Measurements from ENCODE around the gene DDB1. TPM values are rescaled to one million over a fixed set of nuclear protein-coding genes. Genes with fewer than 3 reads are reported as not detected.

DDB1 gene
- total and polyA plus RNA-seq, 7 experiments from 2014 or later: 113 to 213 (median 157) TPM

GRCh38 chr11:61358566-61358965, 25.7 kb upstream of the DDB1 start:
- Mint-ChIP-seq H3K27me3 (no peaks in the 10 kb centered on the region), H3K4me1 (peaks cover 28 to 54% (median 37%) of the 10 kb centered on the region in 7 donors), H3K27ac (peak overlapping the region in 1 of 9 donors; percentile 40), H3K36me3 (peaks cover under 1 to 8% (median 5%) of the 10 kb centered on the region in 5 donors), H3K4me3 (no peak overlapping the region), H3K9me3 (no peaks in the 10 kb centered on the region)
- no peak overlapping the region for H3K27ac ChIP-seq (ENCODE audit: low read depth, low read length)
- ATAC-seq (no peak), DNase-seq (no peak)
- POLR2A ChIA-PET: interaction anchor here (1.1 kb wide), 1 partner anchor 22 kb away, joined by 3 read pairs; no protein-coding TSS in a partner anchor
- H3K9me3 ChIP-seq (ENCODE audit: control insufficient read depth in 2 of 3, low read length in 3 of 3): no peaks in the 10 kb centered on the region
- no peaks in the 10 kb centered on the region for H3K27me3 ChIP-seq (ENCODE audit: control insufficient read depth in 2 of 2, insufficient read depth in 2 of 2, low read length in 2 of 2)
- H3K4me1 ChIP-seq (ENCODE audit: control insufficient read depth in 2 of 2, insufficient read depth in 2 of 2, low read length in 2 of 2): peaks cover 14 to 19% of the 10 kb centered on the region in 2 donors
- CTCF ChIA-PET: interaction anchor here (2.7 kb wide), 1 partner anchor 22 kb away, joined by 10 read pairs; no protein-coding TSS in a partner anchor
- H3K36me3 ChIP-seq (ENCODE audit: control insufficient read depth in 2 of 3, insufficient read depth in 3 of 3, low read length in 3 of 3): peaks cover 0 to 11% (median 1%) of the 10 kb centered on the region in 3 experiments
- no peak overlapping the region for H3K4me3 ChIP-seq (ENCODE audit: low read length)
- intact Hi-C loops (cut with micrococcal nuclease): no loop called here

- DNase-seq (no peak), ATAC-seq (no peak)
- H3K36me3 Mint-ChIP-seq: peaks cover 4 to 15% (median 6%) of the 10 kb centered on the region in 5 donors
- H3K9me3 ChIP-seq (ENCODE audit: control insufficient read depth in 2 of 3, low read length in 3 of 3): no peaks in the 10 kb centered on the region
- peak overlapping the region in 4 of 9 donors; percentile 26 to 62 (median 51) for H3K27ac Mint-ChIP-seq
- ChIA-PET POLR2A (interaction anchor here (1.0 to 1.5 kb wide), 4 partner anchors 20 to 27 kb away, joined by 3 to 4 read pairs (median 3); no protein-coding TSS in a partner anchor), CTCF (interaction anchor here (2.7 kb wide), 1 partner anchor 22 kb away, joined by 10 read pairs; no protein-coding TSS in a partner anchor)
- H3K4me3 Mint-ChIP-seq: peak overlapping the region in 3 of 10 donors; percentile 9 to 59 (median 16)
- H3K27me3 Mint-ChIP-seq: no peaks in the 10 kb centered on the region
- H3K36me3 ChIP-seq (ENCODE audit: control insufficient read depth in 2 of 3, insufficient read depth in 3 of 3, low read length in 3 of 3): peaks cover 6 to 18% (median 8%) of the 10 kb centered on the region in 3 experiments
- H3K4me1 ChIP-seq (ENCODE audit: control insufficient read depth in 2 of 2, insufficient read depth in 2 of 2, low read length in 2 of 2): peaks cover 8 to 13% of the 10 kb centered on the region in 2 donors
- no peak overlapping the region for H3K27ac ChIP-seq (ENCODE audit: low read depth, low read length)
- no peaks in the 10 kb centered on the region for H3K9me3 Mint-ChIP-seq
- intact Hi-C loops (cut with micrococcal nuclease): no loop called here
- no peaks in the 10 kb centered on the region for H3K27me3 ChIP-seq (ENCODE audit: control insufficient read depth in 2 of 2, insufficient read depth in 2 of 2, low read length in 2 of 2)
- H3K4me1 Mint-ChIP-seq: peaks cover 25 to 47% (median 32%) of the 10 kb centered on the region in 7 donors
- no peak overlapping the region for H3K4me3 ChIP-seq (ENCODE audit: low read length)
These were observed 25.0 kb upstream of the DDB1 start for GRCh38 chr11:61357894-61358239.

- H3K36me3 Mint-ChIP-seq: peaks cover 5 to 18% (median 8%) of the 10 kb centered on the region in 5 donors
- DNase-seq (no peak), ATAC-seq (peak; percentile 21)
- no peaks in the 10 kb centered on the region for H3K27me3 ChIP-seq (ENCODE audit: control insufficient read depth in 2 of 2, insufficient read depth in 2 of 2, low read length in 2 of 2)
- intact Hi-C loops (cut with micrococcal nuclease): no loop called here
- H3K9me3 ChIP-seq (ENCODE audit: control insufficient read depth in 2 of 3, low read length in 3 of 3): no peaks in the 10 kb centered on the region
- no peaks in the 10 kb centered on the region for H3K9me3 Mint-ChIP-seq
- peak overlapping the region in 2 of 10 donors; percentile 16 to 59 for H3K4me3 Mint-ChIP-seq
- H3K27ac ChIP-seq (ENCODE audit: low read depth, low read length): no peak overlapping the region
- H3K4me3 ChIP-seq (ENCODE audit: low read length): no peak overlapping the region
- peaks cover 20 to 42% (median 28%) of the 10 kb centered on the region in 7 donors for H3K4me1 Mint-ChIP-seq
- ChIA-PET CTCF (interaction anchor here (0.7 to 2.7 kb wide), 2 partner anchors 21 to 91 kb away, joined by 4 to 10 read pairs; no protein-coding TSS in a partner anchor), POLR2A (interaction anchor here (1.0 to 1.5 kb wide), 4 partner anchors 19 to 26 kb away, joined by 3 to 4 read pairs (median 3); no protein-coding TSS in a partner anchor)
- peaks cover 6 to 23% (median 11%) of the 10 kb centered on the region in 3 experiments for H3K36me3 ChIP-seq (ENCODE audit: control insufficient read depth in 2 of 3, insufficient read depth in 3 of 3, low read length in 3 of 3)
- H3K27me3 Mint-ChIP-seq: no peaks in the 10 kb centered on the region
- peak overlapping the region in 4 of 9 donors; percentile 24 to 51 (median 38) for H3K27ac Mint-ChIP-seq
- H3K4me1 ChIP-seq (ENCODE audit: control insufficient read depth in 2 of 2, insufficient read depth in 2 of 2, low read length in 2 of 2): peaks cover 4 to 9% of the 10 kb centered on the region in 2 donors
These were observed 24.5 kb upstream of the DDB1 start for GRCh38 chr11:61357233-61357893.

- DNase-seq (no peak), ATAC-seq (no peak)
- intact Hi-C loops (cut with micrococcal nuclease): no loop called here
- ChIA-PET CTCF (interaction anchor here (0.7 to 2.7 kb wide), 2 partner anchors 20 to 92 kb away, joined by 4 to 10 read pairs; no protein-coding TSS in a partner anchor), POLR2A (interaction anchor here (1.4 to 1.5 kb wide), 2 partner anchors 21 to 26 kb away, joined by 3 to 4 read pairs; no protein-coding TSS in a partner anchor)
- peaks cover 7 to 20% (median 9%) of the 10 kb centered on the region in 5 donors for H3K36me3 Mint-ChIP-seq
- peaks cover 4 to 9% of the 10 kb centered on the region in 2 donors for H3K4me1 ChIP-seq (ENCODE audit: control insufficient read depth in 2 of 2, insufficient read depth in 2 of 2, low read length in 2 of 2)
- peaks cover 16 to 39% (median 26%) of the 10 kb centered on the region in 7 donors for H3K4me1 Mint-ChIP-seq
- H3K9me3 Mint-ChIP-seq: no peaks in the 10 kb centered on the region
- H3K36me3 ChIP-seq (ENCODE audit: control insufficient read depth in 2 of 3, insufficient read depth in 3 of 3, low read length in 3 of 3): peaks cover 10 to 24% (median 12%) of the 10 kb centered on the region in 3 experiments
- H3K27me3 ChIP-seq (ENCODE audit: control insufficient read depth in 2 of 2, insufficient read depth in 2 of 2, low read length in 2 of 2): no peaks in the 10 kb centered on the region
- no peaks in the 10 kb centered on the region for H3K27me3 Mint-ChIP-seq
- no peaks in the 10 kb centered on the region for H3K9me3 ChIP-seq (ENCODE audit: control insufficient read depth in 2 of 3, low read length in 3 of 3)
- no peak overlapping the region for H3K27ac ChIP-seq (ENCODE audit: low read depth, low read length)
- peak overlapping the region in 3 of 9 donors; percentile 14 to 36 (median 24) for H3K27ac Mint-ChIP-seq
- H3K4me3 ChIP-seq (ENCODE audit: low read length): no peak overlapping the region
- no peak overlapping the region for H3K4me3 Mint-ChIP-seq
These were observed 23.8 kb upstream of the DDB1 start for GRCh38 chr11:61356706-61357105.

GRCh38 chr11:61354208-61354607, 21.3 kb upstream of the DDB1 start:
- Mint-ChIP-seq H3K4me1 (peaks cover 6 to 18% (median 14%) of the 10 kb centered on the region in 7 donors), H3K27ac (no peak overlapping the region), H3K36me3 (peaks cover 10 to 35% (median 14%) of the 10 kb centered on the region in 5 donors), H3K4me3 (no peak overlapping the region), H3K9me3 (no peaks in the 10 kb centered on the region), H3K27me3 (no peaks in the 10 kb centered on the region)
- ChIA-PET POLR2A (no interaction called here), CTCF (interaction anchor here (0.7 to 1.7 kb wide), 2 partner anchors 18 to 31 kb away, joined by 3 to 5 read pairs; no protein-coding TSS in a partner anchor)
- no peak for ATAC-seq
- DNase-seq: no peak
- H3K27me3 ChIP-seq (ENCODE audit: control insufficient read depth in 2 of 2, insufficient read depth in 2 of 2, low read length in 2 of 2): no peaks in the 10 kb centered on the region
- H3K9me3 ChIP-seq (ENCODE audit: control insufficient read depth in 2 of 3, low read length in 3 of 3): no peaks in the 10 kb centered on the region
- peaks cover 14 to 46% (median 15%) of the 10 kb centered on the region in 3 experiments for H3K36me3 ChIP-seq (ENCODE audit: control insufficient read depth in 2 of 3, insufficient read depth in 3 of 3, low read length in 3 of 3)
- no peaks in the 10 kb centered on the region for H3K4me1 ChIP-seq (ENCODE audit: control insufficient read depth in 2 of 2, insufficient read depth in 2 of 2, low read length in 2 of 2)
- H3K27ac ChIP-seq (ENCODE audit: low read depth, low read length): no peak overlapping the region
- intact Hi-C loops (cut with micrococcal nuclease): no loop called here
- no peak overlapping the region for H3K4me3 ChIP-seq (ENCODE audit: low read length)

GRCh38 chr11:61353131-61354067, 20.5 kb upstream of the DDB1 start:
- Mint-ChIP-seq H3K27ac (peak overlapping the region in 1 of 9 donors; percentile 49), H3K36me3 (peaks cover 10 to 43% (median 16%) of the 10 kb centered on the region in 5 donors), H3K4me3 (peak overlapping the region in 1 of 10 donors; percentile 20), H3K27me3 (no peaks in the 10 kb centered on the region), H3K4me1 (peaks cover 5 to 16% (median 13%) of the 10 kb centered on the region in 7 donors), H3K9me3 (no peaks in the 10 kb centered on the region)
- no peak for DNase-seq
- ChIA-PET POLR2A (no interaction called here), CTCF (interaction anchor here (0.7 to 1.7 kb wide), 3 partner anchors 17 to 39 kb away, joined by 3 to 5 read pairs (median 3); partner anchors contain the start of gene TMEM216)
- no peaks in the 10 kb centered on the region for H3K9me3 ChIP-seq (ENCODE audit: control insufficient read depth in 2 of 3, low read length in 3 of 3)
- intact Hi-C loops (cut with micrococcal nuclease): no loop called here
- H3K4me3 ChIP-seq (ENCODE audit: low read length): no peak overlapping the region
- no peaks in the 10 kb centered on the region for H3K4me1 ChIP-seq (ENCODE audit: control insufficient read depth in 2 of 2, insufficient read depth in 2 of 2, low read length in 2 of 2)
- peaks cover 14 to 54% (median 20%) of the 10 kb centered on the region in 3 experiments for H3K36me3 ChIP-seq (ENCODE audit: control insufficient read depth in 2 of 3, insufficient read depth in 3 of 3, low read length in 3 of 3)
- no peak overlapping the region for H3K27ac ChIP-seq (ENCODE audit: low read depth, low read length)
- ATAC-seq: no peak
- no peaks in the 10 kb centered on the region for H3K27me3 ChIP-seq (ENCODE audit: control insufficient read depth in 2 of 2, insufficient read depth in 2 of 2, low read length in 2 of 2)

All from naive thymus-derived CD4-positive, alpha-beta T cell (primary cell).